Urinary bladder (tissue), 4 donors: ENCODE measurements around the gene RFC5. TPM values are rescaled to one million over a fixed set of nuclear protein-coding genes. Genes with fewer than 3 reads are reported as not detected.
"Not testable (repeated sequence)": the region's sequence is repeated elsewhere in the genome, so short reads cannot be mapped to it uniquely, and the experiment has no call there.

Source experiments
- DNase-seq: peaks from one replicate; pipeline ENCODE4 v3.0.0-alpha.2; 2015; ENCODE audit errors: extremely low spot score
- H3K27ac ChIP-seq: one replicate; pipeline ENCODE4 v1.5.1; 2013; ENCODE audit warnings: low read depth, mild to moderate bottlenecking, moderate library complexity
- H3K36me3 ChIP-seq: one replicate; pipeline ENCODE4 v1.6.1; 2013; ENCODE audit warnings: mild to moderate bottlenecking, moderate library complexity; ENCODE audit not compliant: insufficient read depth
- H3K4me1 ChIP-seq: one replicate; pipeline ENCODE4 v1.6.1; 2013; ENCODE audit warnings: mild to moderate bottlenecking, moderate library complexity; ENCODE audit not compliant: insufficient read depth
- H3K4me3 ChIP-seq: one replicate; pipeline ENCODE4 v1.5.1; 2013; ENCODE audit warnings: low read depth, low read length
- WGBS: extraction: QIAGEN DNeasy Blood & Tissue Kit; methylation state at CpG from one replicate; pipeline ENCODE4 v1.1.7; 2013; 5-methylcytosine and 5-hydroxymethylcytosine counted together
- polyA plus RNA-seq: library from polyadenylated mRNA; stranded (reverse); fragments of 200-250 nt; gene quantifications from one replicate; pipeline ENCODE4 v1.2.3, GENCODE V29; 2013
- small RNA-seq: library from RNA; depleted of rRNA; stranded (forward); fragments of <200 nt; gene quantifications from one replicate; pipeline ENCODE3, GENCODE V24; 2014
- total RNA-seq: library from RNA; depleted of rRNA; stranded (reverse); fragments of >200 nt; gene quantifications from one replicate; pipeline ENCODE4 v1.2.3, GENCODE V29; 2014
- donor health status: healthy with polysubstance abuse.
- donor health status: healthy.

Gene RFC5
- total and polyA plus RNA-seq, 2 donors: 12.9 to 23.3 TPM

GRCh38 chr12:118061011-118061872 is 44.7 kb downstream of the RFC5 start, which contains the start of gene WSB2:
WSB2 (minus strand) TSS chr12:118061179; CDS start chr12:118061048, 131 bp downstream.
- Histone ChIP-seq H3K36me3 (no peaks in the 10 kb centered on the region), H3K4me1 (peaks cover 1% of the 10 kb centered on the region), H3K4me3 (peak within 1 kb of the TSS; percentile 98), H3K27ac (peak within 1 kb of the TSS; percentile 99)
- WGBS: 2% methylated on average over 73 of the region's 76 CpGs
- DNase-seq: no peak

- H3K36me3 ChIP-seq: peaks cover 2% of the 10 kb centered on the region
- peak overlapping the region; percentile 98 for H3K4me3 ChIP-seq
- peak overlapping the region; percentile 99 for H3K27ac ChIP-seq
- WGBS: under 1% methylated on average over 44 of the region's 44 CpGs
- peaks cover 1% of the 10 kb centered on the region for H3K4me1 ChIP-seq
- DNase-seq: no peak
Measured at GRCh38 chr12:118061873-118062843, 45.7 kb downstream of the RFC5 start.

- no peak overlapping the region for H3K4me3 ChIP-seq
- H3K36me3 ChIP-seq: peaks cover 2% of the 10 kb centered on the region
- no peak for DNase-seq
- peaks cover 1% of the 10 kb centered on the region for H3K4me1 ChIP-seq
- no peak overlapping the region for H3K27ac ChIP-seq
- 75% methylated on average over 4 of the region's 4 CpGs for WGBS
Measured at GRCh38 chr12:118063576-118064391, 47.3 kb downstream of the RFC5 start.

GRCh38 chr12:118064608-118065007 is 48.1 kb downstream of the RFC5 start:
- Histone ChIP-seq H3K27ac (no peak overlapping the region), H3K4me1 (no peaks in the 10 kb centered on the region), H3K4me3 (no peak overlapping the region), H3K36me3 (peaks cover 2% of the 10 kb centered on the region)
- DNase-seq: no peak
- WGBS: 48% methylated on average over 2 of the region's 2 CpGs

- WGBS: 78% methylated on average over 1 of the region's 1 CpG
- H3K4me1 ChIP-seq: no peaks in the 10 kb centered on the region
- H3K4me3 ChIP-seq: no peak overlapping the region
- H3K27ac ChIP-seq: no peak overlapping the region
- H3K36me3 ChIP-seq: peaks cover 2% of the 10 kb centered on the region
- no peak for DNase-seq
Measured at GRCh38 chr12:118065380-118065779, 48.9 kb downstream of the RFC5 start.

- Histone ChIP-seq H3K4me1 (no peaks in the 10 kb centered on the region), H3K36me3 (peaks cover 2% of the 10 kb centered on the region), H3K4me3 (no peak overlapping the region), H3K27ac (no peak overlapping the region)
- WGBS: 88% methylated on average over 2 of the region's 2 CpGs
- DNase-seq: no peak
Measured at GRCh38 chr12:118068445-118068844, 51.9 kb downstream of the RFC5 start.

- Histone ChIP-seq H3K27ac (no peak overlapping the region), H3K4me1 (no peaks in the 10 kb centered on the region), H3K36me3 (peaks cover 2% of the 10 kb centered on the region), H3K4me3 (no peak overlapping the region)
- WGBS: 95% methylated on average over 3 of the region's 3 CpGs
- DNase-seq: no peak
Measured at GRCh38 chr12:118070650-118071049, 54.1 kb downstream of the RFC5 start.

GRCh38 chr12:118073768-118074167 is 57.3 kb downstream of the RFC5 start:
- no peak for DNase-seq
- H3K4me1 ChIP-seq: no peaks in the 10 kb centered on the region
- no peak overlapping the region for H3K4me3 ChIP-seq
- 80% methylated on average over 4 of the region's 4 CpGs for WGBS
- no peaks in the 10 kb centered on the region for H3K36me3 ChIP-seq
- H3K27ac ChIP-seq: no peak overlapping the region

- DNase-seq, H3K4me3 ChIP-seq, H3K4me1 ChIP-seq, H3K27ac ChIP-seq, H3K36me3 ChIP-seq: not testable (repeated sequence)
- WGBS: 95% methylated on average over 9 of the region's 9 CpGs
Measured at GRCh38 chr12:118081521-118081920, 65.0 kb downstream of the RFC5 start.

Small RNAs within 50 kb of the gene (small RNA-seq; reads per million reads assigned to genes)
- not detected for gene AC131159.1

Other genes starting within 250 kb of the RFC5 start
- gene KSR2, start 47.7 kb upstream of the RFC5 start, total RNA-seq: 0.32 TPM
- gene KSR2, start 47.7 kb upstream of the RFC5 start, polyA plus RNA-seq: 0.05 TPM
- 61.3 TPM for gene WSB2, start 44.5 kb downstream of the RFC5 start, total RNA-seq
- gene WSB2, start 44.5 kb downstream of the RFC5 start, polyA plus RNA-seq: 44.5 TPM
- gene VSIG10, start 87.3 kb downstream of the RFC5 start, total RNA-seq: 25.6 TPM
- 17.8 TPM for gene VSIG10, start 87.3 kb downstream of the RFC5 start, polyA plus RNA-seq
- 134 TPM for gene PEBP1, start 119.4 kb downstream of the RFC5 start, total RNA-seq
- gene PEBP1, start 119.4 kb downstream of the RFC5 start, polyA plus RNA-seq: 257 TPM